Keratinocyte (primary cell): ENCODE measurements around the gene SSMEM1. TPM values are rescaled to one million over a fixed set of nuclear protein-coding genes. Genes with fewer than 3 reads are reported as not detected.
"Not testable (repeated sequence)": the region's sequence is repeated elsewhere in the genome, so short reads cannot be mapped to it uniquely, and the experiment has no call there.

ENCODE experiments used
- DNase-seq: peaks from one replicate; pipeline ENCODE4 v3.0.0-alpha.2; 2011; ENCODE audit warnings: low read depth, missing footprints, low spot score
- FAIRE-seq: peaks from 2 replicates; lab custom pipeline; 2011; peaks lifted over from hg19 to GRCh38; lab: Jason Lieb, UNC
- H2AFZ ChIP-seq: 2 replicates; pipeline ENCODE4 v1.6.0; 2012; ENCODE audit warnings: low read length, control low read depth, inconsistent platforms; ENCODE audit not compliant: control insufficient read depth
- H3K27ac ChIP-seq: 2 replicates; pipeline ENCODE4 v1.5.1; 2011; ENCODE audit warnings: low read length; ENCODE audit not compliant: control insufficient read depth, insufficient read depth
- H3K27me3 ChIP-seq: 3 replicates; pipeline ENCODE4 v1.6.0; 2011; ENCODE audit warnings: low read length; ENCODE audit not compliant: control insufficient read depth, insufficient read depth; ENCODE audit errors: extremely low read depth
- H3K36me3 ChIP-seq, 2 experiments: 2 replicates in 1 of 2; 3 replicates in 1 of 2; pipeline ENCODE4 v1.5.1; 2011; ENCODE audit warnings: low read length in 2 of 2, mild to moderate bottlenecking in 1 of 2; ENCODE audit not compliant: control insufficient read depth in 2 of 2, insufficient read depth in 2 of 2; ENCODE audit errors: extremely low read depth in 1 of 2
- H3K4me1 ChIP-seq: 3 replicates; pipeline ENCODE4 v1.5.1; 2011; ENCODE audit warnings: low read length; ENCODE audit not compliant: control insufficient read depth, insufficient read depth; ENCODE audit errors: extremely low read depth
- H3K4me2 ChIP-seq: 3 replicates; pipeline ENCODE4 v1.6.0; 2011; ENCODE audit warnings: low read depth, low read length; ENCODE audit not compliant: control insufficient read depth, insufficient read depth; ENCODE audit errors: extremely low read depth
- H3K4me3 ChIP-seq, 3 experiments: fragments of 200-600 bp in 1 of 3; sonication (generic) in 1 of 3; 2 replicates in 2 of 3; 3 replicates in 1 of 3; pipeline ENCODE4 v1.5.1; 2011 to 2016; ENCODE audit warnings: low read length in 3 of 3, mild to moderate bottlenecking in 3 of 3, control low read depth in 2 of 3, inconsistent platforms in 1 of 3, low read depth in 1 of 3, mixed read lengths in 1 of 3, mixed run types in 1 of 3, moderate library complexity in 1 of 3; ENCODE audit not compliant: control insufficient read depth in 2 of 3, insufficient read depth in 2 of 3; ENCODE audit errors: extremely low read depth in 1 of 3
- H3K79me2 ChIP-seq: 2 replicates; pipeline ENCODE4 v1.6.0; 2012; ENCODE audit warnings: low read length; ENCODE audit not compliant: control insufficient read depth, insufficient read depth
- H3K9ac ChIP-seq: 3 replicates; pipeline ENCODE4 v1.6.0; 2011; ENCODE audit warnings: low read length; ENCODE audit not compliant: control insufficient read depth, insufficient read depth; ENCODE audit errors: extremely low read depth
- H3K9me1 ChIP-seq: 3 replicates; pipeline ENCODE4 v1.6.0; 2011; ENCODE audit warnings: low read length; ENCODE audit not compliant: control insufficient read depth, insufficient read depth; ENCODE audit errors: extremely low read depth
- H3K9me3 ChIP-seq: 2 replicates; pipeline ENCODE4 v1.5.1; 2012; ENCODE audit warnings: low read depth, low read length; ENCODE audit not compliant: control insufficient read depth
- H4K20me1 ChIP-seq: 3 replicates; pipeline ENCODE4 v1.6.0; 2011; ENCODE audit warnings: low read length; ENCODE audit not compliant: control insufficient read depth, insufficient read depth; ENCODE audit errors: extremely low read depth
- CTCF ChIP-seq, 3 experiments: IDR thresholded peaks in 1 of 3; conservative IDR thresholded peaks in 1 of 3; optimal IDR thresholded peaks in 1 of 3; 2 replicates in 2 of 3; 3 replicates in 1 of 3; pipeline versions ENCODE3 to v1.5.1; 2011; ENCODE audit warnings: low read length in 3 of 3, mild to moderate bottlenecking in 3 of 3, moderate library complexity in 2 of 3, control low read depth in 1 of 3, inconsistent platforms in 1 of 3; ENCODE audit not compliant: insufficient read depth in 2 of 3; ENCODE audit errors: extremely low read depth in 1 of 3
- EZH2 ChIP-seq: IDR thresholded peaks from one replicate; pipeline ENCODE4 v1.6.1; 2012; ENCODE audit warnings: inconsistent platforms, mild to moderate bottlenecking, low read length, moderate library complexity
- dilution Hi-C: fragments of 300-500 bp; cut with MboI; formaldehyde crosslinking; loops from one replicate; pipeline ENCODE4 v1.7.0; 2020; ENCODE audit warnings: low sequenced_read_pairs; ENCODE audit not compliant: extremely low pct_ligation_motif_present
- polyA plus RNA-seq, 5 experiments: library from polyadenylated mRNA; depleted of rRNA in 3 of 5; stranded (reverse) in 3 of 5; stranded (forward) in 1 of 5; unstranded in 1 of 5; fragments of >200 nt; gene quantifications; 1 replicate in 1 of 5; 2 replicates in 3 of 5; 3 replicates in 1 of 5; pipeline versions ENCODE4 v1.2.1 to v1.2.3, GENCODE V29; 2011 to 2012; ENCODE audit warnings: missing spikeins in 2 of 5, low read depth in 1 of 5, low replicate concordance in 1 of 5

Gene SSMEM1
- polyA plus RNA-seq, 1 donor (not counting 4 experiments of a cell fraction or from before 2014, with no cell fraction given), result not detected

DNA sequence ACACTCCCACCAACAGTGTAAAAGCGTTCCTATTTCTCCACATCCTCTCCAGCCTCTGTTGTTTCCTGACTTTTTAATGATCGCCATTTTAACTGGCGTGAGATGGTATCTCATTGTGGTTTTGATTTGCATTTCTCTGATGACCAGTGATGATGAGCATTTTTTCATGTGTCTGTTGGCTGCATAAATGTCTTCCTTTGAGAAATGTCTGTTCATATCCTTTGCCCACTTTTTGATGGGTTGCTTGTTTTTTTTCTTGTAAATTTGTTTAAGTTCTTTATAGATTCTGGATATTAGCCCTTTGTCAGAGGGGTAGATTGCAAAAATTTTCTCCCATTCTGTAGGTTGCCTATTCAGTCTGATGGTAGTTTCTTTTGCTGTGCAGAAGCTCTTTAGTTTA is 42.0 kb downstream of the SSMEM1 start:
- H3K27me3 ChIP-seq, dilution Hi-C loops, H4K20me1 ChIP-seq, FAIRE-seq, H3K79me2 ChIP-seq, H3K4me2 ChIP-seq, H3K9me3 ChIP-seq, DNase-seq, H3K36me3 ChIP-seq, H3K4me1 ChIP-seq, H3K27ac ChIP-seq, H3K9me1 ChIP-seq, H3K4me3 ChIP-seq, H2AFZ ChIP-seq, H3K9ac ChIP-seq: not testable (repeated sequence)

- TF ChIP-seq CTCF (optimal IDR thresholded peaks at IDR 0.05 in 1 of 3, IDR thresholded peaks at IDR 0.05 in 1 of 3, conservative IDR thresholded peaks at IDR 0.05 in 1 of 3; ENCODE audit: extremely low read depth in 1 of 3, insufficient read depth in 2 of 3, low read length in 3 of 3), result no peak
- TF ChIP-seq EZH2, result no peak
- dilution Hi-C loops, result no loop called here
- H2AFZ ChIP-seq, result no peak overlapping the region
- H3K36me3 ChIP-seq, result no peaks in the 10 kb centered on the region
- no peak for FAIRE-seq
- no peak overlapping the region for H3K27ac ChIP-seq
- no peak overlapping the region for H3K9ac ChIP-seq
- H4K20me1 ChIP-seq, result no peaks in the 10 kb centered on the region
- H3K9me1 ChIP-seq, result no peaks in the 10 kb centered on the region
- H3K9me3 ChIP-seq, result peaks cover 5% of the 10 kb centered on the region
- H3K4me1 ChIP-seq, result no peaks in the 10 kb centered on the region
- no peak overlapping the region for H3K4me2 ChIP-seq
- no peak for DNase-seq
- no peaks in the 10 kb centered on the region for H3K79me2 ChIP-seq
- H3K4me3 ChIP-seq, result no peak overlapping the region
- no peaks in the 10 kb centered on the region for H3K27me3 ChIP-seq
These were observed 46.9 kb downstream of the SSMEM1 start for GRCh38 chr7:130254555-130254954.

DNA sequence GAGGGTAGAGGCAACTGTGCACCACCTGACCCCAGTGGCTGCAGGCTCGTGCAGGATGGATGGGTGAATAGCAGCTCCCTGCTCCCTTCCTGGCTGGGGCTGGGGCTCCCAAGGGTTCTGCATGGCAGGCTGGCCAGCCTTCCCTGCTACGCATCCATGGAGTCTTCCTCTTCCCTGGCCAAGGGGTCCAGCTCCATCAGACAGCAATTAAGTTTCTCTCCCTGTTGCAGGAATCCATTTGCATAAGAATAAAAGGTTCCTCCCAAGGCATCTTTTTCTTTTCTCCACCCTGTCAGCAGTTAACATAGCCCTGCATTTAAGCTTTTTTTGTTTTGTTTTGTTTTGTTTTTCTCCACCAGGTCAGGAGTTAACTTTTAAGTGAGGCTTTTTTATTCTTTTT is 49.0 kb downstream of the SSMEM1 start:
- no peaks in the 10 kb centered on the region for H4K20me1 ChIP-seq
- dilution Hi-C loops, result no loop called here
- FAIRE-seq, result no peak
- H3K4me2 ChIP-seq, result no peak overlapping the region
- no peak overlapping the region for H2AFZ ChIP-seq
- H3K9ac ChIP-seq, result no peak overlapping the region
- TF ChIP-seq CTCF (optimal IDR thresholded peaks at IDR 0.05 in 1 of 3, IDR thresholded peaks at IDR 0.05 in 1 of 3, conservative IDR thresholded peaks at IDR 0.05 in 1 of 3; ENCODE audit: extremely low read depth in 1 of 3, insufficient read depth in 2 of 3, low read length in 3 of 3), result no peak
- no peak for TF ChIP-seq EZH2
- H3K36me3 ChIP-seq, result no peaks in the 10 kb centered on the region
- no peak overlapping the region for H3K27ac ChIP-seq
- DNase-seq, result no peak
- peaks cover 5% of the 10 kb centered on the region for H3K9me3 ChIP-seq
- no peaks in the 10 kb centered on the region for H3K4me1 ChIP-seq
- H3K9me1 ChIP-seq, result no peaks in the 10 kb centered on the region
- H3K79me2 ChIP-seq, result no peaks in the 10 kb centered on the region
- no peak overlapping the region for H3K4me3 ChIP-seq
- H3K27me3 ChIP-seq, result no peaks in the 10 kb centered on the region
